HG03060 (cell line): ENCODE measurements around the gene HECTD4.
"Not testable (repeated sequence)": the region's sequence is repeated elsewhere in the genome, so short reads cannot be mapped to it uniquely, and the experiment has no call there.

ENCODE experiments used
- ATAC-seq: cut with Tn5 transposase; IDR thresholded peaks from one replicate; pipeline ENCODE4 v1.9.1; 2021; ENCODE audit warnings: low read depth, moderate number of reproducible peaks; ENCODE audit not compliant: unreplicated experiment

HECTD4 gene

DNA sequence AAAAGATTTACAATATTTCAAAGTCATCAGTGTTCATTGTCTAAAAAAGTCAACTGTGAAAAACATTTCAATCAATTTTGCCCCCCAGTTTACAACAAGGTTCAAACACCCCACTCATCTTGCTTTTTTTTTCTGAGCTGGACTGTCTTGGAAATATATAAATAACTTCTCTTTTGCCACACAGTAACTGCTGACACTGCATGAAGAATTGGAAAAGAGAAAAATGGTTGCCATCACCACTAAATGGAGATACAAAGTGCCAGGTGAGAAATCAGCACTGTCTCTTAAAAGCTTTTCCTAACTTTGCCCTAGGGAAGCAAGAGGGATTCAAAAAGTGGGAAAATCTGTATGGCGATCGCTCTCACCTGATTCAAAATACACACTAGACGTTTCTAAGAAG, 155.5 kb downstream of the HECTD4 start:
- no peak for ATAC-seq

DNA sequence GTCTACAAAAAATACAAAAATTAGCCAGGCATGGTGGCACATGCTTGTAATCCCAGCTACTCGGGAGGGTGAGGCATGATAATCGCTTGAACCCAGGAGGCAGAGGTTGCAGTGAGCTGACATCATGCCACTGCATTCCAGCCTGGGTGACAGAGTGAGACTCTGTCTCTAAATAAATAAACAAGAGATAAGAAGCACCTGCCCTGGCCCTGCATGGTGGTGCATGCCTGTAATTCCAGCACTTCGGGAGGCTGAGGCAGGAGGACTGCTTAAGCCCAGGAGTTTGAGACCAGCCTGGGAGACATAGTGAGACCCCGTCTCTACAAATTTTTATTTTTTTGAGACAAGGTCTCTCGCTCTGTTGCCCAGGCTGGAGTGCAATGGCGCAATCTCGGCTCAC, 161.6 kb downstream of the HECTD4 start:
- ATAC-seq, result not testable (repeated sequence)

DNA sequence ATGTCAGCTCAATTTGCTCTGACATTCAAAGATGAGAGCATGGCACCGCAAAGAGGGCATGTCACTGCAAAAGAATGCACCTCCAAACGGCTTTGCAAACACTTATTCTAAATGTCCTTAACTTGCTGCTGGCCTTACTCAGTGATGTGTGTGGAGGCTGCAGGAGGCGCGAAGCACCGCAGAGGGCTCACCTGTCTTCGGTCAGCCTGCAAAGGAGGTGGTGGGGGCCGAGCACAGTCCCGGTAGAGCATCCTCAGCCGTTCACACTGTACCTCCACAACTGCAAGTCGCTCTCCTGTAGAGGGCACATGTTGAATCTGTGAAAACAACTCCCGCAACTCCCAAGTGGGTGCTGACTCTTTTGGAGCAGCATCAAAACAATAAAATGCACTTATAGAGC, 163.0 kb downstream of the HECTD4 start:
- ATAC-seq, result no peak

DNA sequence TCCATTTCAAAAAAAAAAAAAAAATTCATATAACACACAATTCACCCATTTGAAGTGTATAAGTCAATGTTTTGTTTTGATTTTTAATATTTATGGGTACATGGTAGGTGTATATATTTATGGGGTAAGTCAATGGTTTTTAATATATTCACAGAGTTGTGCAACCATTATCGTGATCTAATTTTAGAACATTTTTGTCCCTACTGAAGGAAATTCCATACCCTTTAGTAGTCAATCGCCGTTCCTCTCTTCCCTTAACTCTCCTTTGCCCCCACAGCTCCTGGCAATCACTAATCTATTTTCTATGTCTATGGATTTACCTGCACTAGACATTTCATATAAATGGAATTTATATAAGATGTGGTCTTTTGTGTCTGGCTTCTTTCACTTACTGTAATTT, 164.1 kb downstream of the HECTD4 start:
- no peak for ATAC-seq

DNA sequence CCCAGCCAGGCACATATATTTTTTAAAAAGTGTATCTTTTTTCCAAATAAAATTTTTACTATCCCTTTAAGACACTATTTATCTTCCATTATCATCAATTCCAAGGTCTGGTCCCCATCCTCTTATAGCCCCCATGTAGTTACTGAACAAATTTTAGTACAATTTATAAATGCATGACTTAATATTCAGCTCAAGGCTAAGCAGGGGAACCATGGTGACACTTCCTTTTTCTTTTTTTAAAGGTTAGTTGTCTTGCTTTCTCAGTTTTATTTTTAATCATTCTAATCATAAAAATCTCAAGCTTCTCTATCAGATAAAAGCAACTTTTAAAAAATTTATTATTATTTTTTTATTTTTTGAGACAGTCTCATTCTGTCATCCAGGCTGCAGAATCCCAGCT, 164.6 kb downstream of the HECTD4 start:
- no peak for ATAC-seq

DNA sequence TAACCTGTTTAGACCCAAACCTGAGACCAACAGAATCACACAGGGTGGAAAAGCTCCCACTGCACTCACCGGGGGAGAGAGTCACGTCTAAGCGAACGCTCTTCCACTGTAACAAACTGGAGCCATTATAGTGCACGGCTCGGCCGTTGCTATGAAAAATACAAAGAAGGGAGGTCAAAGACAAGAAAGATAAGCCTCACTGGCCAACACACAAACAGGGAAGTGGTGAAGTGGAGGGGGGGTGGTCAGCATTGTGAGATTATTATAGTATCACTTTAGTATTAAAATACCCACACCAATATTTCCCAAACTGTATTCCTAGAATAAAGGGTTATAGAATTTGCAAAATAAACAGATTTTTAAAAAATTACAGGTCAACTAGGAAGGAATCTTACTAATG, 166.0 kb downstream of the HECTD4 start:
- ATAC-seq, result no peak

DNA sequence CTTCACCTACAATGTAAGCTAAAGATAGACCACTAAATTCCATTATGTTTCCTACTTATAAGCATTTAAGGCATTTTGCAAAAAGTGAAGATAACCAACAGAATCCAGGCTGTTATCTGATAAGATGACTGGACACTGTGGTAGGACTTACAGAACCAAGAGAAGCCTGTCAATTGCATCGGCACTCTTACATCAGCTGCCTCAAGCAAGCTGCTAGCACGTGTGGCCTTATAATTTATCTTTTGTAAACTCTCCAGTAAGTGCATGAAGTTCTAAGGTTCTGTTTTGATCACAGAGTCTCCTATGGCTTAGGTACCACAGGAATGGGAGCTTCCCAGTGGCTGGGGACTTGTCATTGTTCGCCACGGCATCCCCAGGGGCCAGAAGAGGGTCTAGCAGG, 168.2 kb downstream of the HECTD4 start:
- ATAC-seq, result no peak

DNA sequence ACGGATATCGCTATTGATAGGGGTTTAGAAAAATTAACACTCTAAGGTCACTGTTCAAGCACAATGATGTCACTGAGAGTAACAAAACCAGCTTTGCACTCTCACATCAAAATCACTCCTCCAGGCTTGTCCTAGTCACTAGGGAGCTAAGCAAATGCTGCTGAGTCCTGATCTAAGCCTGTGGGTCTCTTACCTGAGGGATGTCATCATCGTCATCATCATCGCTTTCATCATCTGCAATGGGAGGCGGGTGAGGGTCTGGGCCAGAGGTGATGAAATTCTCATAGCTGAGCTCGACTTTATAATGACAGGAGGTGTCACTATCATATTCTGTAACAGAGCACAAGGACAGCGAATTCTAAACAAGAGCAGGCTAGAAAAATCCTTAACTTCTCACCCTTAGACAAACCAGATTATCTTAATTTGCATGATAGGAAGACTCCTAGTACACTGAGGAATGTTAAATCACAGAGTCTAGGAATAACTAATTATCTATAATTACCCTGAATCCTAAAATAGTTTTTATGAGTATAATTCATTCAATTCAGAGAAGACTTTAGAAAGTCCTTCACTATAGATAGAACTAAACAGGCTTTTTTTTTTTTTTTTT, 173.8 kb downstream of the HECTD4 start:
- ATAC-seq, result no peak

DNA sequence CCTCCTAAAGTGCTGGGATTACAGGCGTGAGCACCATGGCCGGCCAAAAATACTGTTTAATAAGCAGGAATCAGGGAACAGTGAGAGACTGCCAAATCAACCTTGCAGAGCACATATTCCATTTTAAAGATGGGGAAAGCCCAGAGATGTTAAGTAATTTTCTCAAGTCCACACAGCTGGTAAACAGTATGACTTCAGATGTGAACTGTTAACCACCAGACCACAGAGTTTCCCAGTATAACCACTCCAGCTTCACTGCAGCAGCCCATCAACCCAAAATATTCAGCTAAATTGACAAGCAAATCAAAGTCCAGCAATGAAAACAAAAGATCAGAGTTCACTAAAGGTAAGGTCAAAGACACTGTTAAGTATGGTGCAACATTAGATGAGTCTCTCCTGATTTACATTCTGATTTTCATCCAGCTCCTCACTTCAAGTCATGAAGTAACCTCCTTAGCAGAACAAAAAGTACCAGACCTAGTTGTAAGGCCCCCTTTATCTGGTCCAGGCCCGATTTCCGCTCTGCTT, 174.8 kb downstream of the HECTD4 start:
- ATAC-seq, result no peak

DNA sequence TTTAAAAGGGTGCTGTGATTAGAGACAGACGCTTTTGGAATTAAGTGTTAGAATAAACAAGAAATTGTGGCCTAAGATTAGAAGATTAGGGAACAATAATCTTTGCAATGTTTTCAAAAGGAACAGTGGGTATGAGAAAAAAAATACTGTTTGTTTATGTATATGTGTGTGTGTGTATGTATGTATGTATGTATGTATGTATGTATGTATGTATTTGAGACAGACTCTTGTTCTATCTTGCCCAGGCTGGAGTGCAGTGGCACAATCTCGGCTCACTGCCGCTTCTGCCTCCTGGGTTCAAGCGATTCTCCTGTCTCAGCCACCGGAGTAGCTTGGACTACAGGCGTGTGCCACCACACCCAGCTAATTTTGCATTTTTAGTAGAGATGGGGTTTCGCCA, 175.3 kb downstream of the HECTD4 start:
- ATAC-seq, result no peak

DNA sequence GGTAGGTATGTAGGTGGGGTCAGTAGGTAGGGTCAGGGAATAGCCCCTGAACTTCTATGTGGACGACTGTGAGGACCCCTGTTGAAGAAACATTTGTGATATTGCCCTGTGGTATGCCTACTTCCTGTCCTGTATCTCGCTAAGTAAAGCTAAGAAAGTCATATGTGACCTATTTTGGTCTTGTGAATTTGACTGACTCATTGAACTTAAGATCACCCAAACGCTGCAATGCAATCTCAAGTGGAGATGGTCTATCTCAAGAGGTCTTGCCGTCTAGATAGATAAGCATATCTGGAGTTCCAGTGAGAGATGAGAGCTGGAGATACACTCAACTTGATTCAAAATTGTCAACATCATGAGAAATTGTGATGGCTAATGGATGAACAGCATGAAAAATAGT, 183.1 kb downstream of the HECTD4 start:
- ATAC-seq, result no peak

DNA sequence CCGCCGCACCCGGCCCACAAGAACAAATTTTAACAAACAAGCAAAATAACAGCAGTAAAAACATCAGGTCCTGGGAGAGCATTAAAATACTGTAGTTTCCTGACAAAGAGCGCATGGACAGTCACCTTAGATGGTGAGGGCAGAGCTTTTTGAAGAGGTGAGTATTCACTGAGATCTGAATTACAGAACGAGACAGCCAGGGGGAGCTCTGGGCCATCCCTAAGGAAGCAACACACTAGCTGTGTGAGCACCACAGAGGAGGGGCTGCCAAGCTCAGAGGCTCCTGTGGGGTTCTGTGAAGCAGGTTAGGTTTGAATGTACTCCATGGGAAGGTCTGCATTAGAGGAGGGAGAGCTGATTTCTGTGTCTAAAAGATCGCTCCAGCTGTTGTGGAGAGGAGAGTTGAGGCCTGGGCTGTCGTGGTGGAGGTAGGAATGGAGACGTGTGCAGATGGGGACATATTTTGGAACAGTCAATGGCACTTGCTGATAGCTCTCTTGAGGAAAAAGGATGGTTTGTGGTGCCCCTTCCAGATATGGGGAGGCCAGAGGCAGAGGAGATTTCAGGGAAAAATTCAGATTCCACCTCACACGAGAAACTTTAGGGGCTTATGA, 184.0 kb downstream of the HECTD4 start:
- no peak for ATAC-seq

DNA sequence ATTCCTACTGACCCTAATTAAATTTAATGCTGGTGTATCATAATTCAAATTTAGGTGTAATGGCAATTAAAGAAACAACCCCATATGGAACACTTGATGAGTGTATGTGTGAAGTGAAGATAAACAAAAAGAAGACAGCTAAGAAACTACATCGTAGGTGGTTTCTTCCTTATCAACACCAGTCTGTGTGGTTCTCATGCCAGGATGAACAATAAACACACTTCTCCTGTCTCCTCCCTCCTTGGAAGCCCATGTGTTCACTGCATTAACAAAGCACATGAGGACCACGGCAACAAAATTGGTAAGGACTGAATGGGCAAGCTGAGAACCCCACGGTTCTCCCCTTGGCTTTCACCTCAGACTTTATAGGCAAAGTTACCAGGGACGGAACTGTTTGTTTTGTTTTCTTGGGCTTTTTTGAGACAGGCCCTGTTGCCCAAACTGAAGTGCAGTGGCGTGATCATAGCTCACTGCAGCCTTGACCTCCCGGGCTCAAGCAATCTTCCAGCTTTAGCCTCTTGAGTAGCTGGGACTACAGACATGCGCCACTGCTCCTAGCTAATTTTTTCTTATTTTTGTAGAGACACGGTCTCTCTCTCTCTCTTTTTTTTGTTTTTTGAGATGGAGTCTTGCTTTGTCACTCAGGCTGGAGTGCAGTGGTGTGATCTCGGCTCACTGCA, 185.9 kb downstream of the HECTD4 start:
- ATAC-seq, result no peak

DNA sequence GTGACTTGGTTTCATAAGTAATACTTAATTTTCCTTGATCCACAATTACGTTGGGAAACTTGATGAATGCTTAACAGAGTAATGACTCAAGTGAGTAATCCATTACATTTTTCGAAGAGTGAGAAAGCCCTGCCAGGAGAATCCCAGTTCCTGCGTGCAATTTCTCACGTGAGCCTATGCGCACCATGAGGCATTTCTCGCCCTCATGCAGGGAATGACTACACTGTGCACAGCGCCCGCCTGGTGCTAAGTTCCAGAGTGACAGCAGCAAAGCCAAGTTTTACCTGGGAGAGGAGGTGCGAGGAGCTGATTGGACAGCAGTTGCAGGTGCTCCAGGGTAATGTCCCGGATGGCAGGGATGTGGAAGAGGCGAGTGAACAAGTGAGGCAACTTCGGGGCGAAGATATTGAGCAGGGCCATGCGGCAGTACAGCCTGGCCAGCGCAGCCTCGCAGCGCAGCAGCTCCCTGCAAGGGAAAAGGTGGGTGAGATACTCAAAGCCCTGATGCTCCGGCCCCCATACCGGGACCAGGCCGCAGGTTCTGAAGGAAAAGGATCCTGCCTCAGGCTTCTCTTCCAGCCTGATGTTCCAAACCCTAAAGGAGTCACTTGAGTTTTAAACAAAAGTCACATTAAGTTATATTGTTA, 187.5 kb downstream of the HECTD4 start:
- no peak for ATAC-seq

DNA sequence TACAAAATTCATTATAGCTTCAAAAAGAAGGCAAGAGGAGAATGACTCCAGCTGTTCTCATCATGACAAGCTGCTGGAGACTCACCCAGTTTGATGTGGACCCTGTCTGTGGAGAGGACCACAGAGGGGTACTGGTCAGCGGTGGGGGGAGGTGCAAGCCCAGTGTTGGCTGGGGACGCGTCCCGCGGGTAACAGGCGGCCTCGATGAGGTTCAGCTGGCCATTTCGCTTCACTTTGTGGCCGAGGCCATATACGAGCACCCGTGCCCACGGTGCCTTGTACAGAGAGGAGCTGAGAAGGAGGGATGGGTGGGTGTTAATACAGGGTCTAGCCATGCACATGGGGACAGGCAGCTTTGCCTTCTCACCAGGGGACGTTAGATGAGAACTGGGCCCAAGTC, 189.8 kb downstream of the HECTD4 start:
- no peak for ATAC-seq

DNA sequence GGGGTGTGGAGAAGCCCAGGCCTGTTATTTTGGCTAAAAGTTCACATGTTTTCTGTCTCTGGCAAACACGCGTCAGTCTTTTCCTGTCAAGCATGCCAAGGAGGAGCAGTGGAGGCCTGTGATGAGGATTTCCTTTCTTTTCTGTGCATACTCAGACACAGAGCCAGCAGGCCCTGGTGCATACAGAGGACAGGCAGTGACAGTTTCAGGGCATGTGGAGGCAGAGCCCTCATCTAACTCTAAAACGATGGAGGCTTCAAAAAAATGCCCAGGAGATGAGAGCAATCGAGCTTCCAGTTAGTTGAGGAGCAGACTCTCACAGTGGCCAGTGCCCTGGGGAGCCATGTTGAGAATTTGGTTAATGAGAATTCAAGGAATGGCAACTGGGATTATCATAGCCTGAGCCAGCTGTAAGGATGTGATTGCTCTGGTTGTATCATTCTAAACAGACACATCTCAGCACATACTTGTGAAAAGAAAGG, 190.3 kb downstream of the HECTD4 start:
- no peak for ATAC-seq

DNA sequence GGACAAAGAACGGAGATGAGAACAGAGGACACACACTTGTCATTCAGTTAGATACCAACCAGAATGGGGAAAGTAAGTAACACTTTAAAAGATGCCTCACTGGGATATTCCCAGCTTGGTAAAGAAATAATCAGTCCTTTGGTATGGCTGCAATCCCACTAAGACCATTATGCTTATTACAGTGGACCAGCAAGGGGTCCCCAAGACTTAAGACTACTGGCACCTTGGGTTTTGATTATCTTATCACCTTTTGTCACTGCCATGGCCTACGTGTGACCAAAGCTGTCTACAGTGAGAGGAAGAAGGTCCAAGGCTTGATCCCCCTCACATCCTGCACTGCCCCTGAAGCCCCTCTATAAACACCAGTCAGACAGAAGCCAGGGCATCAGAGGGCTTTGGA, 191.0 kb downstream of the HECTD4 start:
- ATAC-seq, result no peak

DNA sequence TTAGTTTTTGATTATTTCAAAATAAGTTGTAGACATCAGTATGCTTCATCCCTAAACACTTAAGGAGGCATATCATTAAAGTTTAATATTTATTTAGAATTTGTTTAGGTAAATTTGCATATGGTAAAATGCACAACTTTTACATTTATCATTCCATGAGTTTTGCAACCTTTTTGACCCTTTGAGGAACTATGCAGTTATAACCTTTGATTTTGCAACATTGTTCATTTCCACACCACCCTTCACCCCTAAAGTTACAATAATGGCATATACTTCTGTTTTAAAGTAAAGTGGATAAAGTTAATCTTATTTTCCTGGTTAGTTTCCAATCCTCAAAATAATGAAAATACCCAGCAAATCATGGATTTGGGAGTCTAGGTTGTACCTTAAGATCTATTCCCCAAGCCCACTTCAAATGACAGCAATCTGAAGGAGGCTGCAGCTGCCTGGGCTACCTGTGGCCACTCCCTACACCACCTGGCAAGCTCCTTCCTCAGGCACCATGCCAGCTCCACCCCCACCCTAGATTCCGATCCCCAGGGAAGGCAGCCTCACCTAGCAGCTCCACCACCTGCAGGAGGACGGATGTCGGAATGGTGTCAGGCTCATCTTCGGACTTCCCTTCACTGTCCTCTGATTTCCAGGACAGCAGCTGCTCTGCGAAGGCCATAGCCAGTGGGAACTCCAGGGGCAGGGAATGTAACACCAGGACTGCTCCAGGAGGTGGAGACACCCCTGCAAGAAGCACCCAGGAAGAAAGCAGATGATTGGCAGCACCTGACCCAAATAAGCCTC, 191.8 kb downstream of the HECTD4 start:
- no peak for ATAC-seq

DNA sequence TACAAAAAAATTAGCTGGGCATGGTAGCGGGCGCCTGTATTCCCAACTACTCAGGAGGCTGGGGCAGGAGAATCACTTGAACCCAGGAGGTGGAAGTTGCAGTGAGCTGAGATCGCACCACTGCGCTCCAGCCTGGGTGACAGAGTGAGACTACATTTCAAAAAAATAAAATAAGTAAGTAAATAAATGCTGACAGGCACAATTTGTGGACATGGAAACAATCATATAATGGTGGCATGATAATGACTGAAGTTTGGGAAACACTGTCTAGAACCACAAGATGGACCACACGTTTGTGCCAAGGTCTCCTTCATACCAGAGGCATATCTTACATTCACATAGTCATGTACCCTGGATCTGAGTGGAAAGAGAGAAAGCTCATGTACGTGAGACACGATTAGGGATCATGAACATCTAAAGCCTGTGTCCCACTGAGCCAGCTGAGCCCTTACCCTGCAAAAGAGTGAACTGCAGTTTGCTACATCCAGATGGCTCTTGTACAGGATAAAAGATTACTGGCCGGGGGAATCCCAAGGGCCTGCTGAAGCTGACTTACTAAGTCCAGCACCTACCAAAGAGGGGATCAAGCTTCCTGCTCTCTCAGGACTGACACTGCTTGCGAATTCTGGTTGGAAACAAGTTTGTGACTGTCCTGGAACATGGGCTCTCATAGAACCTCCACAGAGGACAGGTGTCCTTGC, 194.0 kb downstream of the HECTD4 start:
- no peak for ATAC-seq
